ENCODE results near the gene NRTN.

DNA sequence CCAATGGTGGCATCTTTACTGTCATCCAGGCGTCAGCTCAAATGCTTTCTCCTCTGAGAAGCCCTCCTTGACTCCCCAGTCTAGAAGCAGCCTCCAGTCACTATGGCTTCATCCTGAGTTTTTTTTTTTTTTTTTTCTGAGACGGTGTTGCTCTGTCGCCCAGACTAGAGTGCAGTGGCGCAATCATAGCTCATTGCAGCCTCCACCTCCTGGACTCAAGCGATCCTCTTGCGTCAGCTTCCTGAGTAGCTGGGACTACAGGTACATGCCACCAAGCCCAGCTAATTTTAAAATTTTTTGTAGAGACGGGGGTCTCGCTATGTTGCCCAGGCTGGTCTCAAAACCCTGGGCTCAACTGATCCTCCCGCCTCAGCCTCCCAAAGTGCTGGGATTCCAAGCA lies 4.2 kb downstream of the NRTN start:
- TF ChIP-seq, protein P1, sequence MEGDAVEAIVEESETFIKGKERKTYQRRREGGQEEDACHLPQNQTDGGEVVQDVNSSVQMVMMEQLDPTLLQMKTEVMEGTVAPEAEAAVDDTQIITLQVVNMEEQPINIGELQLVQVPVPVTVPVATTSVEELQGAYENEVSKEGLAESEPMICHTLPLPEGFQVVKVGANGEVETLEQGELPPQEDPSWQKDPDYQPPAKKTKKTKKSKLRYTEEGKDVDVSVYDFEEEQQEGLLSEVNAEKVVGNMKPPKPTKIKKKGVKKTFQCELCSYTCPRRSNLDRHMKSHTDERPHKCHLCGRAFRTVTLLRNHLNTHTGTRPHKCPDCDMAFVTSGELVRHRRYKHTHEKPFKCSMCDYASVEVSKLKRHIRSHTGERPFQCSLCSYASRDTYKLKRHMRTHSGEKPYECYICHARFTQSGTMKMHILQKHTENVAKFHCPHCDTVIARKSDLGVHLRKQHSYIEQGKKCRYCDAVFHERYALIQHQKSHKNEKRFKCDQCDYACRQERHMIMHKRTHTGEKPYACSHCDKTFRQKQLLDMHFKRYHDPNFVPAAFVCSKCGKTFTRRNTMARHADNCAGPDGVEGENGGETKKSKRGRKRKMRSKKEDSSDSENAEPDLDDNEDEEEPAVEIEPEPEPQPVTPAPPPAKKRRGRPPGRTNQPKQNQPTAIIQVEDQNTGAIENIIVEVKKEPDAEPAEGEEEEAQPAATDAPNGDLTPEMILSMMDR (IDR thresholded peaks at IDR 0.05; ENCODE audit: low read depth, low read length, poor library complexity, severe bottlenecking), result no peak
- TF ChIP-seq EZH2phosphoT487 (IDR thresholded peaks at IDR 0.05; ENCODE audit: borderline replicate concordance, low read length), result no peak

Data from DOHH2 (cell line).